HEK293 (cell line): ENCODE measurements around the gene AASDH.
A peak's percentile ranks its signal among the peaks of the same experiment; 100 is the strongest.

Experiments
- CTCF ChIA-PET: fragments of 350-600 bp; formaldehyde crosslinking; extraction: SDS; loops from one replicate; lab custom pipeline; 2021; ENCODE audit warnings: antibody characterized with exemption; lab: Yijun Ruan, JAX
- POLR2A ChIA-PET: fragments of 300-600 bp; formaldehyde crosslinking; extraction: SDS; loops from one replicate; lab custom pipeline; 2020; ENCODE audit warnings: antibody characterized with exemption, inconsistent platforms; lab: Yijun Ruan, JAX
- H3K27ac ChIP-seq: fragments of 200-500 bp; sonication (Bioruptor generic); 2 replicates; pipeline ENCODE4 v1.5.1; 2014; ENCODE audit warnings: low read depth, low read length, control low read depth, inconsistent platforms; ENCODE audit errors: extremely low read depth
- H3K36me3 ChIP-seq, 2 experiments: fragments of 200-500 bp in 1 of 2; sonication (Bioruptor generic) in 1 of 2; 1 replicate in 1 of 2; 2 replicates in 1 of 2; pipeline ENCODE4 v1.5.1; 2014 to 2017; ENCODE audit warnings: inconsistent platforms in 2 of 2, low read length in 2 of 2; ENCODE audit not compliant: control insufficient read depth in 2 of 2, insufficient read depth in 1 of 2
- H3K4me1 ChIP-seq: fragments of 200-500 bp; sonication (Bioruptor generic); 2 replicates; pipeline ENCODE4 v1.5.1; 2014; ENCODE audit warnings: mild to moderate bottlenecking, low read length, inconsistent platforms; ENCODE audit not compliant: control insufficient read depth, insufficient read depth
- H3K4me3 ChIP-seq: 2 replicates; pipeline ENCODE4 v1.5.1; 2011; ENCODE audit warnings: low read depth, mild to moderate bottlenecking, control low read depth, low read length, moderate library complexity
- H3K9me3 ChIP-seq: fragments of 200-500 bp; sonication (Bioruptor generic); 2 replicates; pipeline ENCODE4 v1.5.1; 2014; ENCODE audit warnings: low read depth, low read length, inconsistent platforms; ENCODE audit not compliant: control insufficient read depth, insufficient read depth
- KLF10 ChIP-seq: fragments of 450-650 bp; IDR thresholded peaks from 2 replicates; pipeline ENCODE4 v1.5.1; 2018; ENCODE audit warnings: missing biosample characterization, mild to moderate bottlenecking, missing genetic modification characterization
- OVOL3 ChIP-seq: fragments of 450-650 bp; formaldehyde crosslinking; IDR thresholded peaks from 2 replicates; pipeline ENCODE4 v1.5.1; 2016; ENCODE audit warnings: missing biosample characterization, missing genetic modification characterization
- SALL2 ChIP-seq: fragments of 450-650 bp; formaldehyde crosslinking; IDR thresholded peaks from 2 replicates; pipeline ENCODE4 v1.5.0; 2017; ENCODE audit warnings: missing biosample characterization, mild to moderate bottlenecking, missing genetic modification characterization, borderline replicate concordance
- SCRT1 ChIP-seq: fragments of 450-650 bp; formaldehyde crosslinking; IDR thresholded peaks from 2 replicates; pipeline ENCODE4 v1.5.1; 2016; ENCODE audit warnings: missing biosample characterization, missing genetic modification characterization, borderline replicate concordance
- SP3 ChIP-seq: fragments of 450-650 bp; formaldehyde crosslinking; IDR thresholded peaks from 2 replicates; pipeline ENCODE4 v1.5.1; 2016; ENCODE audit warnings: missing biosample characterization, missing genetic modification characterization
- ZFP3 ChIP-seq: fragments of 450-650 bp; formaldehyde crosslinking; IDR thresholded peaks from 2 replicates; pipeline ENCODE4 v1.5.1; 2016; ENCODE audit warnings: low read depth, missing biosample characterization, missing genetic modification characterization
- ZNF114 ChIP-seq: fragments of 450-650 bp; formaldehyde crosslinking; IDR thresholded peaks from 2 replicates; pipeline ENCODE4 v1.5.0; 2017; ENCODE audit warnings: missing biosample characterization, missing genetic modification characterization
- ZNF184 ChIP-seq: fragments of 450-650 bp; IDR thresholded peaks from 2 replicates; pipeline ENCODE4 v1.5.1; 2018; ENCODE audit warnings: missing biosample characterization, mild to moderate bottlenecking, missing genetic modification characterization
- ZNF302 ChIP-seq: fragments of 450-650 bp; formaldehyde crosslinking; IDR thresholded peaks from 2 replicates; pipeline ENCODE4 v1.5.1; 2016; ENCODE audit warnings: missing biosample characterization, missing genetic modification characterization, low read depth
- ZNF354C ChIP-seq: fragments of 450-650 bp; formaldehyde crosslinking; IDR thresholded peaks from 2 replicates; pipeline ENCODE4 v1.5.1; 2016; ENCODE audit warnings: missing biosample characterization, missing genetic modification characterization, low read depth, borderline replicate concordance
- ZNF433 ChIP-seq: fragments of 450-650 bp; formaldehyde crosslinking; IDR thresholded peaks from 2 replicates; pipeline ENCODE4 v1.5.1; 2016; ENCODE audit warnings: missing biosample characterization, missing genetic modification characterization, low read depth
- ZNF501 ChIP-seq: fragments of 450-650 bp; formaldehyde crosslinking; IDR thresholded peaks from 2 replicates; pipeline ENCODE4 v1.5.1; 2016; ENCODE audit warnings: missing biosample characterization, missing genetic modification characterization
- ZNF549 ChIP-seq: fragments of 450-650 bp; IDR thresholded peaks from 2 replicates; pipeline ENCODE4 v1.5.1; 2018; ENCODE audit warnings: missing biosample characterization, missing genetic modification characterization, mild to moderate bottlenecking, inconsistent platforms, moderate library complexity
- ZNF585B ChIP-seq: fragments of 450-650 bp; formaldehyde crosslinking; IDR thresholded peaks from 2 replicates; pipeline ENCODE4 v1.5.1; 2016; ENCODE audit warnings: missing biosample characterization, missing genetic modification characterization
- ZNF629 ChIP-seq: fragments of 450-650 bp; formaldehyde crosslinking; IDR thresholded peaks from 2 replicates; pipeline ENCODE4 v1.5.1; 2017; ENCODE audit warnings: missing biosample characterization, missing genetic modification characterization
- ZNF701 ChIP-seq: fragments of 450-650 bp; formaldehyde crosslinking; IDR thresholded peaks from 2 replicates; pipeline ENCODE4 v1.5.1; 2016; ENCODE audit warnings: missing biosample characterization, missing genetic modification characterization
- ZNF837 ChIP-seq: fragments of 450-650 bp; formaldehyde crosslinking; IDR thresholded peaks from 2 replicates; pipeline ENCODE4 v1.5.1; 2016; ENCODE audit warnings: missing biosample characterization, missing genetic modification characterization
- TF ChIP-seq, protein P1 (sequence below): fragments of 450-650 bp; formaldehyde crosslinking; IDR thresholded peaks from 2 replicates; pipeline ENCODE4 v1.5.1; 2016; ENCODE audit warnings: missing biosample characterization, missing genetic modification characterization
- TF ChIP-seq, protein P2 (sequence below): fragments of 450-650 bp; formaldehyde crosslinking; IDR thresholded peaks from 2 replicates; pipeline ENCODE4 v1.5.1; 2017; ENCODE audit warnings: missing biosample characterization, missing genetic modification characterization
- TF ChIP-seq, protein P3 (sequence below): fragments of 450-650 bp; formaldehyde crosslinking; IDR thresholded peaks from 2 replicates; pipeline ENCODE4 v1.5.1; 2016; ENCODE audit warnings: missing biosample characterization, missing genetic modification characterization
- TF ChIP-seq, protein P4 (sequence below): fragments of 450-650 bp; formaldehyde crosslinking; IDR thresholded peaks from 2 replicates; pipeline ENCODE4 v1.5.1; 2016; ENCODE audit warnings: missing biosample characterization, missing genetic modification characterization
- TF ChIP-seq, protein P5 (sequence below): fragments of 450-650 bp; formaldehyde crosslinking; IDR thresholded peaks from 2 replicates; pipeline ENCODE4 v1.5.1; 2017; ENCODE audit warnings: missing biosample characterization, missing genetic modification characterization

Gene AASDH

DNA sequence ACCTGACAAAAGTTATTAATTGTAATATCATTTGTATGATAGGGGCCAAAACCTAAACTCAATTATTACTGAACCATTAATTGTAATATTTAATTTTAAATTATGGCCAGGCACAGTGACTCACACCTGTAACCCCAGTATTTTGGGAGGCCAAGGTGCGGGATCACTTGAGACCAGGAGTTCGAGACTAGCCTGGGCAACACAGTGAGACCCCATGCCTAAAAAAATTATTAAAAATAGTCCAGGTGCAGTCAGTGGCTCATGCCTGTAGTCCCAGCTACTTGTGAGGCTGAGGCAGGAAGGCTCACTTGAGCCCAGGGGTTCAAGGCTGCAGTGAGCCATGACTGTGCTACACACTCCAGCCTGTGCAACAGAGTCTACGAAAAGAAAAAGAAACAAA is 30.1 kb upstream of the AASDH start:
- Histone ChIP-seq H3K27ac (no peak overlapping the region), H3K9me3 (no peaks in the 10 kb centered on the region), H3K4me1 (no peaks in the 10 kb centered on the region), H3K4me3 (no peak overlapping the region), H3K36me3 (peaks cover 0 to 2% of the 10 kb centered on the region in 2 experiments; a peak in 1 of 3 replicates)
- POLR2A ChIA-PET = no interaction called here
- TF ChIP-seq ZNF629 (tag by site-specific recombination) (no peak), ZNF354C (tag by site-specific recombination) (no peak), ZNF114 (tag by site-specific recombination) (no peak), ZNF837 (tag by site-specific recombination) (no peak), OVOL3 (tag by site-specific recombination) (no peak), KLF10 (no peak), ZNF585B (tag by site-specific recombination) (no peak), ZNF184 (tag by site-specific recombination) (no peak), SALL2 (tag by site-specific recombination) (no peak), ZNF302 (tag by site-specific recombination) (no peak), SCRT1 (tag by site-specific recombination) (no peak), ZFP3 (tag by site-specific recombination) (no peak), ZNF549 (tag by site-specific recombination) (no peak), SP3 (no peak), ZNF433 (tag by site-specific recombination) (no peak), ZNF501 (tag by site-specific recombination) (no peak)
- TF ChIP-seq, protein P1, sequence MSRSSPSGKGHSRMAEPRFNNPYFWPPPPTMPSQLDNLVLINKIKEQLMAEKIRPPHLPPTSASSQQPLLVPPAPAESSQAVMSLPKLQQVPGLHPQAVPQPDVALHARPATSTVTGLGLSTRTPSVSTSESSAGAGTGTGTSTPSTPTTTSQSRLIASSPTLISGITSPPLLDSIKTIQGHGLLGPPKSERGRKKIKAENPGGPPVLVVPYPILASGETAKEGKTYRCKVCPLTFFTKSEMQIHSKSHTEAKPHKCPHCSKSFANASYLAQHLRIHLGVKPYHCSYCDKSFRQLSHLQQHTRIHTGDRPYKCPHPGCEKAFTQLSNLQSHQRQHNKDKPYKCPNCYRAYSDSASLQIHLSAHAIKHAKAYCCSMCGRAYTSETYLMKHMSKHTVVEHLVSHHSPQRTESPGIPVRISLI = no peak
- TF ChIP-seq, protein P2, sequence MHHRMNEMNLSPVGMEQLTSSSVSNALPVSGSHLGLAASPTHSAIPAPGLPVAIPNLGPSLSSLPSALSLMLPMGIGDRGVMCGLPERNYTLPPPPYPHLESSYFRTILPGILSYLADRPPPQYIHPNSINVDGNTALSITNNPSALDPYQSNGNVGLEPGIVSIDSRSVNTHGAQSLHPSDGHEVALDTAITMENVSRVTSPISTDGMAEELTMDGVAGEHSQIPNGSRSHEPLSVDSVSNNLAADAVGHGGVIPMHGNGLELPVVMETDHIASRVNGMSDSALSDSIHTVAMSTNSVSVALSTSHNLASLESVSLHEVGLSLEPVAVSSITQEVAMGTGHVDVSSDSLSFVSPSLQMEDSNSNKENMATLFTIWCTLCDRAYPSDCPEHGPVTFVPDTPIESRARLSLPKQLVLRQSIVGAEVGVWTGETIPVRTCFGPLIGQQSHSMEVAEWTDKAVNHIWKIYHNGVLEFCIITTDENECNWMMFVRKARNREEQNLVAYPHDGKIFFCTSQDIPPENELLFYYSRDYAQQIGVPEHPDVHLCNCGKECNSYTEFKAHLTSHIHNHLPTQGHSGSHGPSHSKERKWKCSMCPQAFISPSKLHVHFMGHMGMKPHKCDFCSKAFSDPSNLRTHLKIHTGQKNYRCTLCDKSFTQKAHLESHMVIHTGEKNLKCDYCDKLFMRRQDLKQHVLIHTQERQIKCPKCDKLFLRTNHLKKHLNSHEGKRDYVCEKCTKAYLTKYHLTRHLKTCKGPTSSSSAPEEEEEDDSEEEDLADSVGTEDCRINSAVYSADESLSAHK = no peak
- TF ChIP-seq, protein P3, sequence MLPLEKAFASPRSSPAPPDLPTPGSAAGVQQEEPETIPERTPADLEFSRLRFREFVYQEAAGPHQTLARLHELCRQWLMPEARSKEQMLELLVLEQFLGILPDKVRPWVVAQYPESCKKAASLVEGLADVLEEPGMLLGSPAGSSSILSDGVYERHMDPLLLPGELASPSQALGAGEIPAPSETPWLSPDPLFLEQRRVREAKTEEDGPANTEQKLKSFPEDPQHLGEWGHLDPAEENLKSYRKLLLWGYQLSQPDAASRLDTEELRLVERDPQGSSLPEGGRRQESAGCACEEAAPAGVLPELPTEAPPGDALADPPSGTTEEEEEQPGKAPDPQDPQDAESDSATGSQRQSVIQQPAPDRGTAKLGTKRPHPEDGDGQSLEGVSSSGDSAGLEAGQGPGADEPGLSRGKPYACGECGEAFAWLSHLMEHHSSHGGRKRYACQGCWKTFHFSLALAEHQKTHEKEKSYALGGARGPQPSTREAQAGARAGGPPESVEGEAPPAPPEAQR (tag by site-specific recombination) = no peak
- TF ChIP-seq, protein P4, sequence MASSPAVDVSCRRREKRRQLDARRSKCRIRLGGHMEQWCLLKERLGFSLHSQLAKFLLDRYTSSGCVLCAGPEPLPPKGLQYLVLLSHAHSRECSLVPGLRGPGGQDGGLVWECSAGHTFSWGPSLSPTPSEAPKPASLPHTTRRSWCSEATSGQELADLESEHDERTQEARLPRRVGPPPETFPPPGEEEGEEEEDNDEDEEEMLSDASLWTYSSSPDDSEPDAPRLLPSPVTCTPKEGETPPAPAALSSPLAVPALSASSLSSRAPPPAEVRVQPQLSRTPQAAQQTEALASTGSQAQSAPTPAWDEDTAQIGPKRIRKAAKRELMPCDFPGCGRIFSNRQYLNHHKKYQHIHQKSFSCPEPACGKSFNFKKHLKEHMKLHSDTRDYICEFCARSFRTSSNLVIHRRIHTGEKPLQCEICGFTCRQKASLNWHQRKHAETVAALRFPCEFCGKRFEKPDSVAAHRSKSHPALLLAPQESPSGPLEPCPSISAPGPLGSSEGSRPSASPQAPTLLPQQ = no peak
- CTCF ChIA-PET = no interaction called here

DNA sequence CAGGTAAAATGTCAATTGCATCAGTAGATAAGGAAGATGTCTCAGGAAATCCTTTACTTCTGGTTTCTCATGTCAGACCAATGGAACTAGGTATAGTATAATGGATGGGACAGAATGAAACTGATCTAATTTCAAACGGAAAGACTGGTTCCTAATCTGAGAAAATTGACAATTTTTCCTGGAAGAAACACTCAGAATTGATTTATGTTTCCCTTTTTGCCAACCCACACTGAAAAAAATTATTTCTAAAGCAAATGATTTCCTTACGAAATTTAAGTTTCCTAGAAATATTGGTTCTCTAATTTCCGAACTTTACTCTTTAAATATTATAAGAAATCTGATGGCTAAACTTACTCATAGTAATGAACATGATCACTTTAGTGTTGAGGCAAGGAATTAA is 29.1 kb upstream of the AASDH start:
- CTCF ChIA-PET = interaction anchor here (0.7 kb wide), 1 partner anchor 8 kb away, joined by 4 read pairs; no protein-coding TSS in a partner anchor
- no peak for TF ChIP-seq ZNF701 (tag by site-specific recombination)
- TF ChIP-seq, protein P5, sequence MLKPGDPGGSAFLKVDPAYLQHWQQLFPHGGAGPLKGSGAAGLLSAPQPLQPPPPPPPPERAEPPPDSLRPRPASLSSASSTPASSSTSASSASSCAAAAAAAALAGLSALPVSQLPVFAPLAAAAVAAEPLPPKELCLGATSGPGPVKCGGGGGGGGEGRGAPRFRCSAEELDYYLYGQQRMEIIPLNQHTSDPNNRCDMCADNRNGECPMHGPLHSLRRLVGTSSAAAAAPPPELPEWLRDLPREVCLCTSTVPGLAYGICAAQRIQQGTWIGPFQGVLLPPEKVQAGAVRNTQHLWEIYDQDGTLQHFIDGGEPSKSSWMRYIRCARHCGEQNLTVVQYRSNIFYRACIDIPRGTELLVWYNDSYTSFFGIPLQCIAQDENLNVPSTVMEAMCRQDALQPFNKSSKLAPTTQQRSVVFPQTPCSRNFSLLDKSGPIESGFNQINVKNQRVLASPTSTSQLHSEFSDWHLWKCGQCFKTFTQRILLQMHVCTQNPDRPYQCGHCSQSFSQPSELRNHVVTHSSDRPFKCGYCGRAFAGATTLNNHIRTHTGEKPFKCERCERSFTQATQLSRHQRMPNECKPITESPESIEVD = 0 out of 2 replicates have a peak, but pooled peaks have one; percentile 10
- TF ChIP-seq, all 188 proteins: peak for 1
- POLR2A ChIA-PET = no interaction called here
- no peak overlapping the region for H3K4me3 ChIP-seq
- no peaks in the 10 kb centered on the region for H3K9me3 ChIP-seq
- no peaks in the 10 kb centered on the region for H3K4me1 ChIP-seq
- no peak overlapping the region for H3K27ac ChIP-seq
- peaks cover 0 to 2% of the 10 kb centered on the region in 2 experiments; a peak in 1 of 3 replicates for H3K36me3 ChIP-seq
